ENCODE measurements around the gene COX18. TPM values are rescaled to one million over a fixed set of nuclear protein-coding genes. Genes with fewer than 3 reads are reported as not detected.

Gene COX18
- polyA plus RNA-seq, 1 donor (not counting 4 experiments of a cell fraction or from before 2014, with no cell fraction given): 11.4 TPM

DNA sequence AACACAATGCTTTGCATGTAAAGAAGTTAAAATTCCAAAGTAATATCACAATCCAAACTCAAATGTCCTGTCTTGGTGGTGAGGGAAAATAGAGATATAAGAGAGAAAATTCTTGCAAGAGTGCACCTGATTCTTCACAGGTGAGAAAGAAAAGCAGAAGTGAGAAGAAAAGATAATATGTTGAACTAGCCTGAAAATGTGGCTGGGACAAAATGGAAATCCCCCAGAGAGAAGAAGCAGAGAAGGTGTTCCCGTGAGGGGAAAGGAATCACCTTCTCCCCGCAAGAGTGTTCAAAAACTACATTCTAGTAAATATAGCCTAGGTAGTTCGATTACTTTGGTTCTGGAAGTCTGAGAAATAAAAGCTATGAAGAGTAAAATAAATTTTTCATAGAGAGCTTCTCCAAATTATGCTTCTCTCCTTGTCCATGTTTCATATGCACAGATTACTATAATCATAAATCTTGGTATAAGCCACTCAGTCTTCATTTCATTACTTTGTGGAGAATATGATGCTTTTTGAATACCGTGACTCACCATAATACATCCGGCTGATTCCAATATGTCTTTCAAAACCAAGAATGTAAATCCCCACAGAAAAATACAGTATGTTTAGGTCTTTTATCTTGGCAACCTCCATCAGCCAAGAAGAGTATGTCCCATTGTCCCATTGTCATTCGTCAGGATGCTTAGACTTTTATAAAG is 63.1 kb downstream of the COX18 start:
- Histone ChIP-seq H3K27me3 (ENCODE audit: control insufficient read depth, extremely low read depth, insufficient read depth, low read length) (no peaks in the 10 kb centered on the region), H3K9me1 (ENCODE audit: control insufficient read depth, extremely low read depth, insufficient read depth, low read length) (no peaks in the 10 kb centered on the region), H3K36me3 (ENCODE audit: control insufficient read depth in 2 of 2, extremely low read depth in 1 of 2, insufficient read depth in 2 of 2, low read length in 2 of 2) (no peaks in the 10 kb centered on the region), H3K9me3 (ENCODE audit: control insufficient read depth, low read depth, low read length) (peaks cover under 1% of the 10 kb centered on the region), H3K79me2 (ENCODE audit: control insufficient read depth, insufficient read depth, low read length) (no peaks in the 10 kb centered on the region), H3K4me1 (ENCODE audit: control insufficient read depth, extremely low read depth, insufficient read depth, low read length) (no peaks in the 10 kb centered on the region), H2AFZ (ENCODE audit: control insufficient read depth, low read length) (no peak overlapping the region), H4K20me1 (ENCODE audit: control insufficient read depth, extremely low read depth, insufficient read depth, low read length) (no peaks in the 10 kb centered on the region), H3K27ac (ENCODE audit: control insufficient read depth, insufficient read depth, low read length) (no peak overlapping the region), H3K9ac (ENCODE audit: control insufficient read depth, extremely low read depth, insufficient read depth, low read length) (no peak overlapping the region), H3K4me3 (ENCODE audit: control insufficient read depth in 2 of 3, extremely low read depth in 1 of 3, insufficient read depth in 2 of 3, low read depth in 1 of 3, low read length in 3 of 3) (no peak overlapping the region), H3K4me2 (ENCODE audit: control insufficient read depth, extremely low read depth, insufficient read depth, low read depth, low read length) (no peak overlapping the region)
- dilution Hi-C loops (cut with MboI; ENCODE audit: extremely low pct_ligation_motif_present, low sequenced_read_pairs): no loop called here
- DNase-seq (ENCODE audit: low read depth, low spot score): no peak
- FAIRE-seq: no peak
- TF ChIP-seq, protein P1, sequence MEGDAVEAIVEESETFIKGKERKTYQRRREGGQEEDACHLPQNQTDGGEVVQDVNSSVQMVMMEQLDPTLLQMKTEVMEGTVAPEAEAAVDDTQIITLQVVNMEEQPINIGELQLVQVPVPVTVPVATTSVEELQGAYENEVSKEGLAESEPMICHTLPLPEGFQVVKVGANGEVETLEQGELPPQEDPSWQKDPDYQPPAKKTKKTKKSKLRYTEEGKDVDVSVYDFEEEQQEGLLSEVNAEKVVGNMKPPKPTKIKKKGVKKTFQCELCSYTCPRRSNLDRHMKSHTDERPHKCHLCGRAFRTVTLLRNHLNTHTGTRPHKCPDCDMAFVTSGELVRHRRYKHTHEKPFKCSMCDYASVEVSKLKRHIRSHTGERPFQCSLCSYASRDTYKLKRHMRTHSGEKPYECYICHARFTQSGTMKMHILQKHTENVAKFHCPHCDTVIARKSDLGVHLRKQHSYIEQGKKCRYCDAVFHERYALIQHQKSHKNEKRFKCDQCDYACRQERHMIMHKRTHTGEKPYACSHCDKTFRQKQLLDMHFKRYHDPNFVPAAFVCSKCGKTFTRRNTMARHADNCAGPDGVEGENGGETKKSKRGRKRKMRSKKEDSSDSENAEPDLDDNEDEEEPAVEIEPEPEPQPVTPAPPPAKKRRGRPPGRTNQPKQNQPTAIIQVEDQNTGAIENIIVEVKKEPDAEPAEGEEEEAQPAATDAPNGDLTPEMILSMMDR (optimal IDR thresholded peaks at IDR 0.05 in 1 of 3, IDR thresholded peaks at IDR 0.05 in 1 of 3, conservative IDR thresholded peaks at IDR 0.05 in 1 of 3; ENCODE audit: extremely low read depth in 1 of 3, insufficient read depth in 2 of 3, low read length in 3 of 3): no peak
- TF ChIP-seq EZH2 (IDR thresholded peaks at IDR 0.05; ENCODE audit: low read length): no peak

GRCh38 chr4:73005514-73005913 is 64.0 kb downstream of the COX18 start:
- no peaks in the 10 kb centered on the region for H3K9me3 ChIP-seq (ENCODE audit: control insufficient read depth, low read depth, low read length)
- no peaks in the 10 kb centered on the region for H3K4me1 ChIP-seq (ENCODE audit: control insufficient read depth, extremely low read depth, insufficient read depth, low read length)
- FAIRE-seq (no peak), DNase-seq (ENCODE audit: low read depth, low spot score) (no peak)
- no peak overlapping the region for H3K4me2 ChIP-seq (ENCODE audit: control insufficient read depth, extremely low read depth, insufficient read depth, low read depth, low read length)
- no peaks in the 10 kb centered on the region for H3K27me3 ChIP-seq (ENCODE audit: control insufficient read depth, extremely low read depth, insufficient read depth, low read length)
- no peak overlapping the region for H3K4me3 ChIP-seq (ENCODE audit: control insufficient read depth in 2 of 3, extremely low read depth in 1 of 3, insufficient read depth in 2 of 3, low read depth in 1 of 3, low read length in 3 of 3)
- H4K20me1 ChIP-seq (ENCODE audit: control insufficient read depth, extremely low read depth, insufficient read depth, low read length): no peaks in the 10 kb centered on the region
- no peak overlapping the region for H3K9ac ChIP-seq (ENCODE audit: control insufficient read depth, extremely low read depth, insufficient read depth, low read length)
- dilution Hi-C loops (cut with MboI; ENCODE audit: extremely low pct_ligation_motif_present, low sequenced_read_pairs): no loop called here
- H3K36me3 ChIP-seq (ENCODE audit: control insufficient read depth in 2 of 2, extremely low read depth in 1 of 2, insufficient read depth in 2 of 2, low read length in 2 of 2): no peaks in the 10 kb centered on the region
- H2AFZ ChIP-seq (ENCODE audit: control insufficient read depth, low read length): no peak overlapping the region
- no peak overlapping the region for H3K27ac ChIP-seq (ENCODE audit: control insufficient read depth, insufficient read depth, low read length)
- H3K9me1 ChIP-seq (ENCODE audit: control insufficient read depth, extremely low read depth, insufficient read depth, low read length): no peaks in the 10 kb centered on the region
- H3K79me2 ChIP-seq (ENCODE audit: control insufficient read depth, insufficient read depth, low read length): no peaks in the 10 kb centered on the region
- TF ChIP-seq, protein P1 (optimal IDR thresholded peaks at IDR 0.05 in 1 of 3, IDR thresholded peaks at IDR 0.05 in 1 of 3, conservative IDR thresholded peaks at IDR 0.05 in 1 of 3; ENCODE audit: extremely low read depth in 1 of 3, insufficient read depth in 2 of 3, low read length in 3 of 3): no peak
- no peak for TF ChIP-seq EZH2 (IDR thresholded peaks at IDR 0.05; ENCODE audit: low read length)

Small RNA genes lying within 50 kb of the gene (small RNA-seq; reads per million reads assigned to genes)
- gene RNU6ATAC5P (ENCODE audit: insufficient read length in 3 of 3, low read depth in 3 of 3, low replicate concordance in 1 of 3): 0 reads per million in 3 experiments

Other genes with a start within 250 kb of the COX18 start
- gene ANKRD17, start 189.1 kb upstream of the COX18 start, polyA plus RNA-seq: 51.5 to 53.4 TPM (median 53.0 TPM) in 3 replicates

Measured in keratinocyte (primary cell).